Colonic mucosa (tissue), 4 donors: Measurements from ENCODE around the gene OR51B6. TPM values are rescaled to one million over a fixed set of nuclear protein-coding genes. Genes with fewer than 3 reads are reported as not detected.
"Not testable (repeated sequence)": the region's sequence is repeated elsewhere in the genome, so short reads cannot be mapped to it uniquely, and the experiment has no call there.

Experiments used
- DNase-seq: peaks from one replicate; pipeline ENCODE4 v3.0.0-alpha.2; 2020
- H3K27ac ChIP-seq: fragments of 200-600 bp; one replicate; pipeline ENCODE4 v1.8.0; 2021
- H3K27me3 ChIP-seq: fragments of 200-600 bp; one replicate; pipeline ENCODE4 v1.8.0; 2021
- H3K36me3 ChIP-seq: fragments of 200-600 bp; one replicate; pipeline ENCODE4 v1.8.0; 2021
- H3K4me1 ChIP-seq: fragments of 200-600 bp; one replicate; pipeline ENCODE4 v1.8.0; 2021; ENCODE audit warnings: mild to moderate bottlenecking
- H3K4me3 ChIP-seq: fragments of 200-600 bp; one replicate; pipeline ENCODE4 v1.8.0; 2021
- H3K9ac ChIP-seq, 2 donors: one replicate each; pipeline ENCODE4 v1.7.0; 2013; ENCODE audit warnings: control low read depth in 2 of 2, low read depth in 2 of 2, low read length in 2 of 2
- H3K9me3 ChIP-seq: fragments of 200-600 bp; one replicate; pipeline ENCODE4 v1.8.0; 2021
- intact Hi-C: fragments of 100-400 bp; cut with DNase I; formaldehyde crosslinking; loops from one replicate; pipeline ENCODE4 v1.14.1; 2022
- total RNA-seq, 2 donors: library from RNA; stranded (reverse); fragmentation: NEBNext Ultra II Directional in 1 of 2; extraction: Animal tissue kit (Norgen Biotek cat#: 25700) in 1 of 2; gene quantifications; one replicate each; pipeline ENCODE4 v1.2.1, GENCODE V29; 2021
- TF ChIP-seq, protein P1 (sequence below): fragments of 200-600 bp; IDR thresholded peaks from one replicate; pipeline ENCODE4 v1.8.0; 2022; ENCODE audit warnings: antibody characterized with exemption, mild to moderate bottlenecking
- donor health status: healthy.
- donor health status: DM: no; HTN: no; CAD: no.
- donor health status: DM: no; HTN: no; CAD: no.

Gene OR51B6
- total RNA-seq, 2 donors from 2014 or later, result not detected

DNA sequence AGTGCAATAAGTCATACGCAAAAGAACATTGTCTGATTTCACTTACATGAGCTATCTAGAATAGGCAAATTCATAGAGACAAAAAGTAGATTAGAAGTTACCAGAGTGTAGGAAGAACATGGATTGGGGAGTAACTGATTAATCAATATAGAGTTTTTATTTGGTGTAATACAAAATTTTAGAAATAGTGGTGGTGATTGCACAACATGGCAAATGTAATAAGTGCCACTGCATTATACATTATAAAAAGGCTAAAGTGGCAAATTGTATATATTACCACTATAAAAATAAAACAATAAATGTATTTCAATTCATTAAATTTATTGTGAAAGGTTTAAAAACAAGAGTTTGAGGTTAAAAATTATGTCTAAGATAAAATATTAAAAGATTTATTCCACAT, 40.9 kb upstream of the OR51B6 start:
- TF ChIP-seq, protein P1, sequence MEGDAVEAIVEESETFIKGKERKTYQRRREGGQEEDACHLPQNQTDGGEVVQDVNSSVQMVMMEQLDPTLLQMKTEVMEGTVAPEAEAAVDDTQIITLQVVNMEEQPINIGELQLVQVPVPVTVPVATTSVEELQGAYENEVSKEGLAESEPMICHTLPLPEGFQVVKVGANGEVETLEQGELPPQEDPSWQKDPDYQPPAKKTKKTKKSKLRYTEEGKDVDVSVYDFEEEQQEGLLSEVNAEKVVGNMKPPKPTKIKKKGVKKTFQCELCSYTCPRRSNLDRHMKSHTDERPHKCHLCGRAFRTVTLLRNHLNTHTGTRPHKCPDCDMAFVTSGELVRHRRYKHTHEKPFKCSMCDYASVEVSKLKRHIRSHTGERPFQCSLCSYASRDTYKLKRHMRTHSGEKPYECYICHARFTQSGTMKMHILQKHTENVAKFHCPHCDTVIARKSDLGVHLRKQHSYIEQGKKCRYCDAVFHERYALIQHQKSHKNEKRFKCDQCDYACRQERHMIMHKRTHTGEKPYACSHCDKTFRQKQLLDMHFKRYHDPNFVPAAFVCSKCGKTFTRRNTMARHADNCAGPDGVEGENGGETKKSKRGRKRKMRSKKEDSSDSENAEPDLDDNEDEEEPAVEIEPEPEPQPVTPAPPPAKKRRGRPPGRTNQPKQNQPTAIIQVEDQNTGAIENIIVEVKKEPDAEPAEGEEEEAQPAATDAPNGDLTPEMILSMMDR, result no peak
- H3K36me3 ChIP-seq, result no peaks in the 10 kb centered on the region
- no peaks in the 10 kb centered on the region for H3K4me1 ChIP-seq
- DNase-seq, result no peak
- H3K27ac ChIP-seq, result no peak overlapping the region
- intact Hi-C loops, result no loop called here
- no peaks in the 10 kb centered on the region for H3K9me3 ChIP-seq
- no peak overlapping the region for H3K4me3 ChIP-seq
- no peak overlapping the region for H3K9ac ChIP-seq
- no peaks in the 10 kb centered on the region for H3K27me3 ChIP-seq

DNA sequence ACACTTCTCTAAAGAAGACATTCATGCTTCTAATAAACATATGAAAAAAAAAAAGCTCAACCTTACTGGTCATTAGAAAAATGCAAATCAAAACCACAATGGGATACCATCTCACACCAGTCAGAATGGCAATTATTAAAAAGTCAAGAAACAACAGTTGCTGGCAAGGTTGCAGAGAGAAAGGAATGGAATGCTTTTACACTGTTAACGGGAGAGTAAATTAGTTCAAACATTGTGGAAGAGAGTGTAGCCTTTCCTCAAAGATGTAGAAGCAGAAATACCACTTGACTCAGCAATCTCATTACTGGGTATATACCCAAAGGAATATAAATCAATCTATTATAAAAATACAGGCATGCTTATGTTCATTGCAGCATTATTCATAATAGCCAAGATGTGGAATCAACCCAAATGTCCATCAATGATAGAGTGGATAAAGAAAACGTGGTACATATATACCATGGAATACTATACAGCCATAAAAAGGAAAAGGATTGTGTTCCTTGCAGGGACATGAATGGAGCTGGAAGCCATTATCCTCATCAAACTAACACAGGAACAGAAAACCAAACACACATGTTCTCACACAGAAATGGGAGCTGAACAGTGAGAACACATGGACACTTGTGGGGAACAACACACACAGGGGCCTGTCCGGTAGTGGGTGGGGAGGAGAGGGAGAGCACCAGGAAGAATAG, 37.8 kb upstream of the OR51B6 start:
- H3K36me3 ChIP-seq, DNase-seq, H3K4me3 ChIP-seq, intact Hi-C loops, H3K9me3 ChIP-seq, H3K4me1 ChIP-seq, H3K27me3 ChIP-seq, H3K27ac ChIP-seq, H3K9ac ChIP-seq: not testable (repeated sequence)

DNA sequence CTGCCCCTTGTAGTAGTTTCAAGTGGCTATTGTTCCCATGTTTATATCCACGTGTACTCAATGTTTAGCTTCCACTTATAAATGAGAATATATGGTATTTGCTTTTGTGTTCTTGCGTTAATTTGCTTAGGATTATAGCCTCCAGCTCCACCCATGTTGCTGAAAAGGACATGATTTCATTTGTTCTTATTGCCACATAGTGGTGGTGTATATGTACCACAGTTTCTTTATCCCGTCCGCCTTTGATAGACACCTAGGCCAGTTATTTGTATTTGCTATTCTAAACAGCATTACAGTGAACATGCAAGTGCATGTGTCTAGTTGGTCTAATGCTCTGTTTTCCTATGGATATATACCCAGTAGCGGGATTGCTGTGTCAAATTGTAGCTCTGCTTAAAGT, 34.0 kb upstream of the OR51B6 start:
- Histone ChIP-seq H3K9ac (no peak overlapping the region), H3K27me3 (no peaks in the 10 kb centered on the region), H3K27ac (no peak overlapping the region), H3K36me3 (no peaks in the 10 kb centered on the region), H3K9me3 (no peaks in the 10 kb centered on the region), H3K4me3 (no peak overlapping the region), H3K4me1 (no peaks in the 10 kb centered on the region)
- intact Hi-C loops, result no loop called here
- TF ChIP-seq, protein P1, result no peak
- DNase-seq, result no peak

DNA sequence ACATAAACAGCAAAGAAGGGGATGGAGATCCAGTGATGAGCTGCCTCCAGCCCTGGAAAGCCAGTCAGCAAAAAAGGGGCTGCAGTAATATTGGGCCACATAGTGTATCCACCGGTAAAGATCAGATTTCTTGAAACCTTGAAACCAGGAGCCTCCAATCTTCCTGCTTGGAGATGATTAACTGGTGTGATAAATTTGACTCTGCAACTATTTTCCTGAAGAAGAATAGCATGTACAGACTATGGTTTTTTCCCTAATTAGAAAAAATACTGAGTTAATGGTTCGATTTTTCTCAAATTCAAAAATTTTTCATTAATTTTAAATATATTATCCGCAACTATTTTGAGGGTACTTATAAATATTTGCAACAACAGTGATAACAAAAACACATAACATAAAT, 27.1 kb upstream of the OR51B6 start, which contains the start of gene OR51B2:
TSS of gene OR51B2 (minus strand) at position 101 of the 400 bp plus-strand sequence. CDS start at position 101, 0 bp downstream.
- Histone ChIP-seq H3K36me3 (no peaks in the 10 kb centered on the region), H3K27me3 (no peaks in the 10 kb centered on the region), H3K4me1 (no peaks in the 10 kb centered on the region), H3K9me3 (no peaks in the 10 kb centered on the region), H3K4me3 (no peak within 1 kb of the TSS), H3K9ac (no peak within 1 kb of the TSS), H3K27ac (no peak within 1 kb of the TSS)
- TF ChIP-seq, protein P1, result no peak
- DNase-seq, result no peak
- intact Hi-C loops, result no loop called here

DNA sequence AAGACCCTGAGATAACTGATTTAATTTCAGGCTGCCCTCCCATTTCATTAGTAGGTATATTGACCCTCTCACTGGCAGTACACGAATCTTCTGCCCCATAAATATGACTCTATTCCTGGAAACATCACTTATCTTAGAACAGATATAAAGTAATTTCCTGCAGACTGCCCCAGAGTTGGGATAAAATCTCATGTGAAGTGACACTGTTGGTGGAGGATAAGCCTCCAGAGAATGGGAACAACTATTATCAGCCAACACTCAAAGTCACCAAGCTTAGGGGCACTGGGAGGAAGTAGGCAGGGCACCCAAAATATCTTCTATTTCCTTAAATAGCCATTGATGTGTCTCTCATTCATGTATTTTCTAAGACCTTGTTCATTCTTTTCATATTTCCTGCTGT, 16.1 kb upstream of the OR51B6 start:
- intact Hi-C loops, result no loop called here
- H3K27me3 ChIP-seq, result no peaks in the 10 kb centered on the region
- no peak for DNase-seq
- H3K9me3 ChIP-seq, result no peaks in the 10 kb centered on the region
- H3K4me1 ChIP-seq, result no peaks in the 10 kb centered on the region
- H3K9ac ChIP-seq, result no peak overlapping the region
- H3K36me3 ChIP-seq, result no peaks in the 10 kb centered on the region
- TF ChIP-seq, protein P1, result no peak
- H3K4me3 ChIP-seq, result no peak overlapping the region
- H3K27ac ChIP-seq, result no peak overlapping the region

DNA sequence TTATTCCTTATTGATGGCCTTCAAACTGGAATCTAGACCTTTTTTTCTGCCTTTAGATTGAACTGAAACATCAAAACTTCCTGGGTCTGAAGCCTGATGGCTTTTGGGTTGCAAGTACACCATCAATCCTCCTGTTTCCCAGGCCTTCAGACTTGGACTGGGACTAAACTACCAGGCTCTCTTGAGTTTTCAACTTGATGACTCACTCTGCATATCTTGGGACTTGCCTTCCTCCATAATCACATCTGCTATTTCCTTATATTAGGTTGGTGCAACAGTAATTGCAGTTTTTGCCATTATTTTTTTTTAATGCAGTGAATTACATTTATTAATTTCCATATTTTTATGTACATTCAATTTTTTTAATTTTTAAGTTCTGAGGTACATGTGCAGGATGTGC, 15.0 kb upstream of the OR51B6 start:
- intact Hi-C loops, result no loop called here
- Histone ChIP-seq H3K9ac (no peak overlapping the region), H3K27me3 (no peaks in the 10 kb centered on the region), H3K36me3 (no peaks in the 10 kb centered on the region), H3K9me3 (no peaks in the 10 kb centered on the region), H3K4me1 (no peaks in the 10 kb centered on the region), H3K4me3 (no peak overlapping the region), H3K27ac (no peak overlapping the region)
- TF ChIP-seq, protein P1, result no peak
- DNase-seq, result no peak

DNA sequence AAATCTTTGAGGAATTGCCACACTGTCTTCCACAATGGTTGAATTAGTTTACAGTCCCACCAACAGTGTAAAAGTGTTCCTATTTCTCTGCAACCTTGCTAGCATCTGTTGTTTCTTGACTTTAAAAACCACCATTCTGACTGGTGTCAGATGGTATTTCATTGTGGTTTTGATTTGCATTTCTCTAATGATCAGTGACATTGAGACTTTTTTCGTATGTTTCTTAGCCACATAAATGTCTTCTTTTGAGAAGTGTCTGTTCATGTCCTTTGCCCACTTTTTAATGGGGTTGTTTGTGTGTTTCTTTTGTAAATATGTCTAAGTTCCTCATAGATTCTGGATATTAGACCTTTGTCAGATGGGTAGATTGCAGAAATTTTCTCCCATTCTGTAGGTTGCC, 14.1 kb upstream of the OR51B6 start:
- intact Hi-C loops, H3K4me3 ChIP-seq, H3K9me3 ChIP-seq, H3K4me1 ChIP-seq, DNase-seq, H3K9ac ChIP-seq, H3K27ac ChIP-seq, H3K27me3 ChIP-seq, H3K36me3 ChIP-seq: not testable (repeated sequence)
